HepG2 (cell line): Measurements from ENCODE around the gene RBM12. TPM values are rescaled to one million over a fixed set of nuclear protein-coding genes. Genes with fewer than 3 reads are reported as not detected.

ENCODE experiments used
- CREM ChIP-seq, 2 experiments: sonication (generic) in 1 of 2; formaldehyde crosslinking in 1 of 2; IDR thresholded peaks; 2 replicates each; pipeline versions ENCODE4 v1.4.0 to v1.6.1; 2016 to 2020; ENCODE audit warnings: antibody characterized with exemption in 1 of 2, mild to moderate bottlenecking in 1 of 2, missing genetic modification reagents in 1 of 2
- DPF2 ChIP-seq: sonication (generic); formaldehyde crosslinking; IDR thresholded peaks from 2 replicates; pipeline ENCODE4 v1.4.0; 2020; ENCODE audit warnings: mild to moderate bottlenecking, low read depth, missing genetic modification reagents, borderline replicate concordance
- ELF3 ChIP-seq: IDR thresholded peaks from 2 replicates; pipeline ENCODE4 v1.6.1; 2016; ENCODE audit warnings: missing genetic modification reagents, missing compliant biosample characterization
- ELK4 ChIP-seq: sonication (generic); formaldehyde crosslinking; IDR thresholded peaks from 2 replicates; pipeline ENCODE4 v1.9.0; 2021; ENCODE audit warnings: missing genetic modification reagents, borderline replicate concordance
- IRF1 ChIP-seq: sonication (generic); formaldehyde crosslinking; IDR thresholded peaks from 2 replicates; pipeline ENCODE4 v1.4.0; 2020; ENCODE audit warnings: low read depth, mild to moderate bottlenecking, missing genetic modification reagents
- KDM4B ChIP-seq: sonication (generic); formaldehyde crosslinking; IDR thresholded peaks from 2 replicates; pipeline ENCODE4 v1.4.0; 2020; ENCODE audit warnings: missing genetic modification reagents
- REST ChIP-seq, 2 experiments: IDR thresholded peaks; 2 replicates each; pipeline ENCODE4 v1.6.1; 2011 to 2012; ENCODE audit warnings: low read length in 2 of 2, borderline replicate concordance in 1 of 2, low read depth in 1 of 2, mild to moderate bottlenecking in 1 of 2, moderate library complexity in 1 of 2
- SATB2 ChIP-seq: sonication (generic); formaldehyde crosslinking; IDR thresholded peaks from 2 replicates; pipeline ENCODE4 v1.5.0; 2020; ENCODE audit warnings: missing genetic modification reagents
- TFDP2 ChIP-seq: sonication (generic); formaldehyde crosslinking; IDR thresholded peaks from 2 replicates; pipeline ENCODE4 v1.4.0; 2020; ENCODE audit warnings: missing genetic modification reagents
- WIZ ChIP-seq: sonication (generic); formaldehyde crosslinking; IDR thresholded peaks from 2 replicates; pipeline ENCODE4 v1.5.1; 2020; ENCODE audit warnings: mild to moderate bottlenecking, missing genetic modification reagents
- ZNF17 ChIP-seq: sonication (generic); formaldehyde crosslinking; IDR thresholded peaks from 2 replicates; pipeline ENCODE4 v1.5.0; 2020; ENCODE audit warnings: mild to moderate bottlenecking, missing genetic modification reagents
- ZNF180 ChIP-seq: sonication (generic); formaldehyde crosslinking; IDR thresholded peaks from 2 replicates; pipeline ENCODE4 v1.4.0; 2020; ENCODE audit warnings: low read depth, missing genetic modification reagents, borderline replicate concordance
- ZNF33A ChIP-seq: sonication (generic); formaldehyde crosslinking; IDR thresholded peaks from 2 replicates; pipeline ENCODE4 v1.5.1; 2020; ENCODE audit warnings: missing genetic modification reagents, mild to moderate bottlenecking, moderate library complexity, borderline replicate concordance
- ZNF674 ChIP-seq: sonication (generic); formaldehyde crosslinking; IDR thresholded peaks from 2 replicates; pipeline ENCODE4 v1.5.0; 2020; ENCODE audit warnings: low read depth, mild to moderate bottlenecking, missing genetic modification reagents
- ZNF720 ChIP-seq: sonication (generic); formaldehyde crosslinking; IDR thresholded peaks from 2 replicates; pipeline ENCODE4 v1.4.0; 2020; ENCODE audit warnings: missing genetic modification reagents
- ZNF788 ChIP-seq: sonication (generic); formaldehyde crosslinking; IDR thresholded peaks from 2 replicates; pipeline ENCODE4 v1.5.0; 2020; ENCODE audit warnings: mild to moderate bottlenecking, missing genetic modification reagents, borderline replicate concordance
- ZNF800 ChIP-seq: sonication (generic); formaldehyde crosslinking; IDR thresholded peaks from 2 replicates; pipeline ENCODE4 v1.4.0; 2020; ENCODE audit warnings: missing genetic modification reagents
- polyA plus RNA-seq, 8 experiments: library from polyadenylated mRNA; depleted of rRNA in 3 of 8; stranded (reverse) in 7 of 8; unstranded in 1 of 8; fragments of >200 nt; fragmentation: Illumina TruSeq in 4 of 8; extraction: Trizol in 4 of 8; gene quantifications; 2 replicates each; pipeline versions ENCODE4 v1.2.1 to v1.2.3, GENCODE V29; 2011 to 2016; ENCODE audit warnings: low read depth in 4 of 8, missing spikeins in 1 of 8, mixed read lengths in 1 of 8; ENCODE audit not compliant: insufficient read depth in 1 of 8
- total RNA-seq, 5 experiments: library from RNA; depleted of rRNA; stranded (reverse); fragments of >200 nt; fragmentation: Illumina TruSeq; extraction: Trizol; gene quantifications; 2 replicates each; pipeline ENCODE4 v1.2.3, GENCODE V29; 2016; ENCODE audit warnings: low read depth in 1 of 5
- TF ChIP-seq, protein P1 (sequence below): IDR thresholded peaks from 2 replicates; pipeline ENCODE4 v1.6.1; 2016; ENCODE audit warnings: missing compliant biosample characterization, missing genetic modification reagents, borderline replicate concordance

Gene RBM12
- total and polyA plus RNA-seq, 2 of the 13 experiments (the other 11 are each of a cell fraction or from before 2014, with no cell fraction given) = 97.9 to 104 TPM

- no peak for TF ChIP-seq ZNF788 (CRISPR knock-in tag)
- no peak for TF ChIP-seq ZNF720 (CRISPR knock-in tag)
- TF ChIP-seq CREM (IDR thresholded peaks at IDR 0.05) = no peak
- no peak for TF ChIP-seq CREM (CRISPR knock-in tag; IDR thresholded peaks at IDR 0.05)
- no peak for TF ChIP-seq ELK4 (CRISPR knock-in tag)
- 0 out of 2 replicates have a peak, but pooled peaks have one; percentile 91 for TF ChIP-seq ZNF33A (CRISPR knock-in tag)
- TF ChIP-seq, protein P1, sequence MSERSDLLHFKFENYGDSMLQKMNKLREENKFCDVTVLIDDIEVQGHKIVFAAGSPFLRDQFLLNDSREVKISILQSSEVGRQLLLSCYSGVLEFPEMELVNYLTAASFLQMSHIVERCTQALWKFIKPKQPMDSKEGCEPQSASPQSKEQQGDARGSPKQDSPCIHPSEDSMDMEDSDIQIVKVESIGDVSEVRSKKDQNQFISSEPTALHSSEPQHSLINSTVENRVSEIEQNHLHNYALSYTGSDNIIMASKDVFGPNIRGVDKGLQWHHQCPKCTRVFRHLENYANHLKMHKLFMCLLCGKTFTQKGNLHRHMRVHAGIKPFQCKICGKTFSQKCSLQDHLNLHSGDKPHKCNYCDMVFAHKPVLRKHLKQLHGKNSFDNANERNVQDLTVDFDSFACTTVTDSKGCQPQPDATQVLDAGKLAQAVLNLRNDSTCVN (CRISPR knock-in tag) = no peak
- no peak for TF ChIP-seq WIZ (CRISPR knock-in tag)
- TF ChIP-seq SATB2 (CRISPR knock-in tag) = no peak
- TF ChIP-seq ZNF800 (CRISPR knock-in tag) = no peak; the same call in 1 of the 2 replicates
- no peak for TF ChIP-seq ZNF17 (CRISPR knock-in tag)
- TF ChIP-seq TFDP2 (CRISPR knock-in tag) = 0 out of 2 replicates have a peak, but pooled peaks have one; percentile 4
- TF ChIP-seq ZNF674 (CRISPR knock-in tag) = no peak
- TF ChIP-seq ELF3 = peak; percentile 3; the same call in 1 of the 2 replicates
- no peak for TF ChIP-seq ZNF180
- no peak for TF ChIP-seq IRF1 (CRISPR knock-in tag)
- 0 out of 2 replicates have a peak, but pooled peaks have one; percentile 9 for TF ChIP-seq DPF2 (CRISPR knock-in tag)
- TF ChIP-seq KDM4B (CRISPR knock-in tag) = no peak
- TF ChIP-seq REST (IDR thresholded peaks at IDR 0.05; ENCODE audit: borderline replicate concordance in 1 of 2, low read depth in 1 of 2, low read length in 2 of 2) = no peak
These were observed 35.4 kb upstream of the RBM12 start (continued) for GRCh38 chr20:35699957-35700624.
